Inflammatory macrophage treated with lipopolysaccharide for 1 hour (primary cell): ENCODE results near the gene NEURL1.
"Not testable (repeated sequence)": the region's sequence is repeated elsewhere in the genome, so short reads cannot be mapped to it uniquely, and the experiment has no call there.

Experiments
- DNase-seq, 2 donors: peaks; one replicate each; pipeline ENCODE4 v3.0.0-alpha.2; 2020 to 2022

The NEURL1 gene

DNA sequence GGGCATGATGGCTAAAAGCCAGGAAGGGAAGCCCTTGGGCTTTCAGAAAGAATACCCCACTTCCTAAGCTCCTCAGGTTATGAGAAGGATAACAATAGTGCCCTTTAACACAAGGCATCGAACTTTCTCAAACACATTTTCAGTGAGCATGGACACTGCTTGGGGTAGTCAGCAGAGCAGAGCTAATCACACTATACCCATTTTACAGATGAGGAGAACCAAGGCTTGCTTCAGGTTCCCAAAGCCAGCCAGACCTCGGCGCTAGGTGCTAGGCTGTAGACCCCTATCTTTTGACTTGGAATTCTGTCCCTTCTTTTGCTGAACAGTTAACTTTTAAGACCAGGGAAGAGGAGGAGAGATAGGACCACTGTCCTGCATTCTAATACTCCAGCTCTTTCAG, 1.8 kb downstream of the NEURL1 start:
- DNase-seq, result no peak

DNA sequence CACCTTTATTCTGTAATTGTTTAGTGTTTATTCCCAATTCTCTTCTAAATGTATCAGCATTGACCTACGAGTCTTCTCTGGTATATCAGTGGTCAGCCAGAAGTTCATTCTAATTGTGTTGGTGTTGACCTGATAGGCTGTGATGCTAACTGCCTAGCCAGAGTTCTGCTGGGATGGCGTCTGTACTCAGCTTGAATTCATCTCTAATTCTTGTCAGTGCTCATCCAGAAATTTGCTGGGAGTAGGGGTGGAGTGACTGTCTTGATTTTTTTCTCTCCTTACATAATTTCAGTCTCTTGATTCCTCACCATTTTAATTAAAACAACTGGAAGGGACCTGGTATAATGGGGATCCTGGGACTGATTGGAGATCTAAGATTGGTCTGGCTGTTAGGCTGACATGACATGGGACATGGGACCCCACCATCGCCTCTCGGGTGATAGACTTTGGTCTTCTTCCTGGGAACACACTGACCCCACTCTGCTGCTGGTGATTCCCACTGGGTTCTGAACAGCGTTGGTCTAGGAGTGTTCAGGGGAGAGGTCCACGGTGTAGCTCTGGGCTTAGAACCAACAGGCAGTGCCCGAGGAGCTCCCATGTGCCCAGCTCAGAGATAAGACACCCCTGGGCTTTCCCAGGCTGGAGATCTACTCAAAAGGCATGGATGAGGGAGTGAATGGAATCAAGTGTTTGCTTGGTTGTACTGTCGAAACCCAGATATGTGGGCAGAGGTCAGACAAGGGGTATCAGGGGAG, 3.8 kb downstream of the NEURL1 start:
- DNase-seq, result no peak

DNA sequence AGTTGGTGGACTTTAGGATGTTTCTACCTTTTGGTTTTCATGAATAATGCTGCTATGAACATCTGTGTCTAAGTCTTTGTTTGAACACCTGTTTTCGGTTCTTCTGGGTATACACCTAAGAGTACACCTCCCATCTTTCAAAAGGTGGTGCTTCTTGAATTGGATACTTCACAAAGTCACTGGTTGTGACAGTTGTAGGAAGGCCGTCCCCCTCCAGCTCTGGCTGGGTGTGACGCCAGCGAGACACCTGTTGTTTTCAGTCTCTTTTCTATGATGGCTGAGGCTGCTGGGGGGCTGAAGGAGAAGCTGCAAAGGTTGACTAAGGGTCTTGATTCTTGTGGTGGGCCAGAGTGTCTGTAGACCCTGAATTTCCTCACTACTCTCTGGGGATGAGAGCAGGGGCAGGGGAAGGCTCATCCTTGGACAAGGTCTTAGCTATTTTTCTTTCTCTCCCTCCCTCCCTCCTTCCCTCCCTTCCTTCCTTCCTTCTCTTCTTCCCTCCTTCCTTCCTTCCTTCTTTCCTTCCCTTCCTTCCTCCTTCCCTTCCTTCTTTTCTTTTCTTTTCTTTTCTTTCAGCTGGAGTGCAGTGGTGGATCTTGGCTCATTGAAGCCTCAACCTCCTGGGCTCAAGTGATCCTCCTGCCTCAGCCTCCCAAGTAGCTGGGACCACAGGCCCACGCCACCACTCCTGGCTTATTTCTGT, 5.6 kb downstream of the NEURL1 start:
- no peak for DNase-seq

DNA sequence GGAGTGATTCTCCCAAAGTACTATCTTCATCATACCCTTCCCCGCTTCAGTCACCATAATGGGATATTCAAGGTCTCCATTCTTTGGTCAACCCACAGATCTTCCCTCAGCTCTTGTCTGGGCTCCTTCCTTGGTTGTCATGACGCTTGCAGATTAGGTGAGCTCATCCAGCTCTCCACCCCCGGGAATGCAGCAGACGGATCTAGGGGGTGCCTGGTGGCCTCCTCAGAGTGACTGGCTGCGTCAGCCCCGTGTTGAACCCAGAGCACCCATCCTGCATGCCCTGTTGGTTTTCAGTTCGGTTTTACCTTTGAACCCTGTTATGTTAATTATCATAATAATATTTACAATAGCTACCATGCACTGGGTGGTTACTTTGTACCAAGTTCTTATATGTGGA, 6.4 kb downstream of the NEURL1 start:
- no peak for DNase-seq

DNA sequence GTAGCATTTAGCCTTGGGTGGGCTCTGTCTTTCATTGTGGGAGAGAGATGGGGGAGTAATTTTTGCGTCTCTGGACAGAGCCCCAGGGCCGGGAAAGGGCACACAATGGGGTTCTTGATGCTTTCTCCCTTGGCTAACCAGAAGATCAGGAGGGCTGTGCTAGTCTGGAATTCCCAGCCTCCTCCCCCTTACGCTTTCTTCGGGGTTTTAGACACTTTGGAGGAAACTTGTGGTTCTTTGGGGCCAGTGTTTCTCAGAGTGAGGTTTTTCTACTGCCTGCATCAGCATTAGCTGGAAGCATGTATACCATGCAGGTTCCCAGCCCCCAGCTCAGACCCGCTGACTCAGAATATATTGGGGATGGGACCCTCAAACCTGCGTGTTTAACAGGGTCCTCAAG, 7.0 kb downstream of the NEURL1 start:
- no peak for DNase-seq

DNA sequence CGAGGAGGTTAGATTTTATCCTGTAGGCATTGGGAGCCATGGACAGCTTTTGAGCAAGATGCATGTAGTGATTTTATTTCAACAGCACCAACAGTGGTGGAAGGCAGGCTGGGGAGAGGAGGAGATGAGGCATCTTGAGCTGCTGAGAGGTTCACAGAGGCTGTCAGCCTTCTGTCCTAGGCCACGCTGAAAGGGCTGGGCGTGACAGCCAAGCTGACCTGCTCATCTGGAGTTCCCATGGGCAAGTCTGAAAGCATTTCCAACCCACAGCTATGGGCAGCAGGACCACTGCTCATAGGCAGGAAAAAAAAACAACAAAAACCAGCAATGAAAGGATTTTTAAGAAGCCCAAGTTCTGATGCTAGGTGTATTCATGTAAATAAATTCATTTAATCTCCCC, 7.7 kb downstream of the NEURL1 start:
- no peak for DNase-seq

DNA sequence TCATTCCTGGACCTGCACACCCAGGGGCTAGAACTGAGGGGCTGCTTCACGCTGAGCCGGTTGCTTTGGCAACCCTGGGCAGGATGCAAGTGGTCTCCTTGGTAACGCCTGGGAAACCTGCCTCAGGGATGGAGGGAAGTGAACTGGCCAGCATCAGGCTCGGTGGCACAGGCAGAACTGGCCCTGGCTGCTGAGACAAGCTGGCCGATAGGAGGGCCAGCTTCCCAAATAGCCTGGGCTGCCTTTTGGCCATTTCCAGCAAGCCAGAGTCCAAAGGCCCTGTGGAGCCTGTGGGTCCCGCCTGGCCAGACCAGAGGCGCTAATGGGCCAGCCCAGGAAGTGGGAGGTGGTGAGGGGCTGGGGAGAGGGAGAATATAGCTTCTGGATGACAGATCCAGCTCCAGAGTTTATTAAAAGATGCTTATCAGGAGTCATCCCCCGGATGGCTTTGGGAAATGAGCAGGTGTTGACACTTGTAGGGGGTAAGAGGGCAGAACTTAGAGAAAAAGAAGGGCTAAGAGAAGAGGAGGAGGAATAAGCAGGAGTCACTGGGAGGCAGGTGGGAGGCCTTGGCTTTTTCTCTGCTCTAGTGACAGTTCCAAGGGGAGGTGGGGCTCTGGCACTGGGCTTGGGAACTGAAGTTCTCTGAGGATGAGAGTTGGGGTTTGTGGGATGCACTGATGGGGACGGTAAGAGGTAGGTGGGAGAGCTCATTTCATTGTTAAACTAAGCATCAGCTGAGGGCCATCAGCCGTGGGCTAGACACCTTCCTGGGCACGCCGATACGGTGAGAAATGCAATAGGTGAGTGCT, 9.6 kb downstream of the NEURL1 start:
- no peak for DNase-seq

DNA sequence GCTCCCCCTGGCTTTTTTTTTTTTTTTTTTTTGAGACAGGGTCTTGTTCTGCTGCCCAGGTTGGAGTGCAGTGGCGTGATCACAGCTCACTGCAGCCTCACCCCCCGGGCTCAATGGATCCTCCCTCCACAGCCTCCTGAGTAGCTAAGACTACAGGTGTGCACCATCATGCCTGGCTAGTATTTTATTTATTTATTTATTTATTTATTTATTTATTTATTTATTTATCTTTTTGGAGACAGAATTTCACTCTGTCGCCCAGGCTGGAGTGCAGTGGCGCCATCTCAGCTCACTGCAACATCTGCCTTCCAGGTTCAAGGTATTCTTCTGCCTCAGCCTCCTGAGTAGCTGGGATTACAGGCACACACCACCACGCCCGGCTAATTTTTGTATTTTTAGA, 10.3 kb downstream of the NEURL1 start:
- not testable (repeated sequence) for DNase-seq

DNA sequence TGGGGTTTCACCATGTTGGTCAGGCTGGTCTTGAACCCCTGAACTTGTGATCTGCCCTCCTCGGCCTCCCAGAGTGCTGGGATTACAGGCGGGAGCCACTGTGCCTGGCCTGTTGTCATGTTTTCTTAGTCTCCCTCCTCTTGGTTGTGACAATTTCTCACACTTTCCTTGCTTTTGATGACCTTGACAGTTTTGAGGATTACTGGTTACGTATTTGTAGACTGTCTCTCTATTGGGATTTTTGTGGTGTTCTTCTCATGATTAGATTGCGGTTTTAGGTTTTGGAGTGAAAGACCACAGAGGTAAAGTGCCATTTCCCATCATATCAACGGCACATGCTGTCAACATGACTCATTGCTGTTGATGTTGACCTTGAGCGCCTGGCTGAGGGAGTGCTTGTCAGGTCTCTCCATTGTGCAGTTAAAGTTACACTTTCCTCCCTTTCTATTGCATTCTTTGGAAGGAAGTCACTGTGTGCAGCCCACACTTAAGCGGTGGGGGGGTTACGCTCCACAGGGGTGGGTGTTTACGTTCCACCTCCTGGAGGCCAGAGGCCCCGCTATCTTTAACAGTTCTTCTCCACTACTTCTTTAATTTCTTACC, 10.8 kb downstream of the NEURL1 start:
- DNase-seq, result no peak

DNA sequence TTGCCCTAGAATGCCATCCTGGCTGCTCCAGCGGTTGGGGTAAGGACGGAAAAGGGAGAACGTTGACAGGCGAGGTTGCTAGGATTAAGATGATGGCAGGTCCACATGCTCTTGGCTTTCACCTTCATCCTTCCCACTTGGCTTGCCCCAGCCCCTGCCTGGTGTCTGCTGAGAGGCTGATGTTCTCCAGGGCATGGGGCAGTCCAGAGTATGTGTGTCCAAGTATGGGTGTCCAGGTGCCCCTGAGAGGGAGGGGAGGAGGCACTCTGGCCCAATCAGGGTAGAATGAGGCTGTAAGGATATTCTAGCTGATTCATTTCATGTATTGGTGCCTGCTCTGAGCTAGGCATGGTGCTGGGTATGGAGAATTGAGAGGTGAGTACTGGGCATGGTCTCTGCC, 12.6 kb downstream of the NEURL1 start:
- DNase-seq, result no peak

DNA sequence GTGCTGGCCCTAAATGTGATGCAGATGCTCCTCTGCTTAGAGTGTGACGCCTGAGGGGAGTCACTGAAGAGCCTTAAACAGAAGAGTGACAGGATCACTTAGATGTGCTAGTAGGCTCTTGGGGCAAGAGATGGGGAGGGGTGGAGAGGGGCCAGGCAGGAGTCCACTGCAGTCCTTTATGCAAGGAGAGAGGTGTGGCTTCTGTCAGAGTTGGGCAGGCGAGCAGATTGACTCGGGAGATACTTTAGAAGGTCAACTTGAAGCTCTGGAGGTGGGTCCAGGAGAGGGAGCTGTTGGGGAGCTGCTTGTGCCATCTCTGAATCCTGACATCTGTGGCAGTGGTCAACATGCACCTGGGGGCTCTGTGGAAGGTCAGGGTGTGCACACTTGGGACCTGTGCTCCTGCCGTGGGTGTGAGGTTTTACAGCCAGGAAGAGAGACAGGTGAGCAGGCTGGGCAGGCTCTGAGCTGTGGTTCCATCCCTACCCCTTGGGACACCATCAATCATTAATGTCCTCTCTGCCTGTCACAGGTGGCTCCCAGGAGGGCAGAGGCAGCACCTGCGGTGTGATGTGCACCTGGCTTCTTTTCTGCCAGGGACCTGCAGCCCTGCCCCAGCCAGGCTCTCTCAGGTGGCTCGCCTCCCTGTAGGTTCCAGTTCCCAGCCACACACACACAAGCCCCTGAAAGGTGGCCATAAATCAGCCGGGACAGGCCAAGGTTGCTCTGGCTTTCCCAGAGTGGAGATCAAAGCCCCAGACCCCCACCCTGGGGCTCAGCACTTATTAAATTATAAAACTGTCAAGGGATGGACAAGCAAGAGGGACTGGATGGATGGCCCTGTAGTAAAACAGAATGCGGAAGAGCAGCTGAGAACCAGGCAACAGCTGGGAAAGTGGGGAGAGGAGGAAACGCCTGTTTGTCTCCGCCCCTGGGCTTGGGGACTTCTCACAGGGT, 14.0 kb downstream of the NEURL1 start:
- DNase-seq, result no peak

DNA sequence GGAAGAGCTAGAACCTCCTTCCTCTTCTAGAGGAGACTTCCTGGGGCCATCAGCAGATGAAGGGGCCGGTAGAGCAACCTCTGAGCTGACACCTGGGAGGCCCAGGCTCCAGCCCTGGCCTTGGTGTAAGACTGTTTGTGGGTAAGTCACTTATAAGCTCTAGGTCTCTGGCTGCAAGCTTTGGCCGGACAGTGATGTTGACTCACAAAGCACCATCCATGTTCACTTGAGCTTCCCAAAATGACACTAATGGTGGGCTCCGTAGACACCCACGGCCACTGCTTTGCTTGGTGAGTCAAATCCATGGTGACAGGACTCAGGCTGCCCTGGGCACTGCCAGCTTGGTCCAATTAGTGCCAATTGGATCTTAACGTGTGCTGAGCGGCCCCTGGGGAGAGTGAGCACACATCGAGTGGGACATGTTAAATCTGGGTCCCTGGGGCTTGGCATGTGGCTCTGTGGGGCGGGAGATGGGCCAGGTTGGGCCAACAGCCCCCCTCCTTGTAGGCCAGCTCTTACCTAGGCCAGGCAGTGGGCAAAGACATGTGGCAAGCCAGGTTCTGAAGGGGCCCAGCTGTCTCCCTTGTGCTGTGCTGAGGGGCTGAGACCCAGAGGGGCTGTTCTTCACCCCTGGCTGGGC, 16.7 kb downstream of the NEURL1 start:
- no peak for DNase-seq

DNA sequence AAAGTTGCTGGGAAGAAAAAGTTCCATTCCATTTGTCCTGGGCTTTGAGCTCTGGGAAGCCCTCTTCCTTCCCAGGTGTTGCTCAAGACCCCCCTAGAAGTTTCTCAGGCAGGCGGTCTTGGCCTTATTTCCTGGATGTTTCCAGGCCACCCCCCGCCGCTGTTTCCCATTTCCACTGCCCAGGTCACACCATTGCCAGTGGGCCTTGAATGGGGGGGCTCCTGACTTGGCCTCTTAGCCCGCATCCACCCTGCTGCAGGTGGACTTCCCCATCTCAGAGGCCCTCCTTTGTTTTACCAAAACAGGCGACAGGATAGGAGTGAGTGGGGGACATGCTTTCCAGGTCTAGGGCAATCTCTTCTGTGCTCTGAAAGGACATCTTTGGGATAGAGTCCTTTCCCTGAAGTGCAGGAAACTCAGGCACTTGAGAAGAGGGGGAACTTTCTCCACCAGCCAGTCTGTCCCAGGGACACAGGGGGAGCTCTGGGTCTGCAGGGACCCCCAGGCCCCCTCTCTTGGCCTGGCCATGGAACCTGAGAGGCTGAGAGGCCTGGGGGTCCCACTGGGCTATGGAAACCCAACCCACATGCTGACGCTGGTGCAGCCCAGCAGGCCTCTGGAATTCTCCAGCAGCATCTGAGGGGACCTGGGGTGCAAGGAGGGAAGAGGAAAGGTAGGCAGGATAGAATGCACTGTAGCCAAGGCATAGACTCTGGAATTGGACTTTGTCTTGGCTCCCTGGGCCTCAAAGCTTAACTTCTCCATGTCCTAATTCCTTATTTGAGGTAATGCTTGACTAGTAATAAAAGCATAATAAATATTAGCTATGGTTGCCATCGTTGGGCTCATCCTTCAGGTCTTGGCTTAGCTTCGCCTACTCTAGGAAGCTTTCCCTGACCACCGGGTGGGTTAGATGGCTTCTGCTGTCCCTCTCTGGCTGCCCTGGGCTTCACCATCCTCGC, 17.6 kb downstream of the NEURL1 start:
- DNase-seq, result no peak

DNA sequence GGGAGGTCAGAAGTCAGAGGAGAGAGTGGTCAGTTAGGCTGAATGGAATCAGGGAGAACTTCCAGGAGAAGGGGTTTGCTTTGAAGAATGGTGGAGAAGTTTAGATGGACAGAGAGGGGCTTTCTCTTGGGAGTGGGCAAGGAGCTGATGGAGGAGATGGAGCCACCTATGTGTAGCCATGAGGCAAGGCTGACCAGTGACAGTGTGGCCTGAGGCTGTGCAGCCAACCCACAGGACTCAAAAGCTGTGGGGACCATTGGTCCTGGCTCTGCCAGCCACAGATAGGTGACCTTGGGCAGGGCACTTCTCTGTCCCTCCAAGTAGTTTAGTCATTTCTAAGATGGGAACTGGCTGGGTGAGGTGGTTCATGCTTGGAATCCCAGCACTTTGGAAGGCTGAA, 18.7 kb downstream of the NEURL1 start:
- DNase-seq, result no peak

DNA sequence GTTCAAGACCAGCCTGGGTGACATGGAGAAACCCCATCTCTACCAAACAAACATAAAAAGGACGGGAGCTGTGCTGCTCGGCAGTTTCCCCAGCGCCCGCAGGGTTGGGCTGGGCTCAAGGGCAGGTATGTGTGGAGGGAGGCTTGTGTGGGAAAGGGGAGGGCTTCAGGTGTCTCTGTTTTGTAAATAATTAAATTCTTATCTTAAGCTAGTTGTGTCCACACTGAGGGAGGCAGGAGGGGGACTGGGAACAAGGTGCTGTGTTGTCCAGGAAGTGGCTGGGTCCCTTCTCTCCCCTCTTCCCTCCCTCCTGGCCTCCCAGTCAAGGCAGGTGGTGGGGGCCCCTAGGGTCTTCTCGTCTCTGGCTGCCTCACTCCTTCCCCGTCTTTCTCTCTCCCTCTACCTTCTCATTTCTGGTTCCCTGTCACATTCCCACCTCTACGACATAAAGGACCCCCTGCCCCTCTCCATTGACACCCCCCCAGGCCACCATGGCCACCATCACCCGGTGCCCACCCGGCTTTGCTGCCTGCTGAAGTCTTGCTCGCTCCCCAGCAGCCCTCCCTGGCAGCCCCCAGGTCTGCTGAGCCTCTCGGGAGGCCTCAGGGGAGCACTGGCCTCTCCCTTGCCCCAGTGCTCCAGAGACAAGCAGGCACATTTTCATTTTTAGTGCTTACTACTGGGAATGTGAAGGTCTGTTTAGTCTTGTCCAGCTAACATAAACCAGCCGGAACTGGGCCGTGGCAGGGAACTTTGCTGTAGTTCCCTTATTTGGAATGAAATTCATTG, 19.3 kb downstream of the NEURL1 start:
- DNase-seq, result no peak

DNA sequence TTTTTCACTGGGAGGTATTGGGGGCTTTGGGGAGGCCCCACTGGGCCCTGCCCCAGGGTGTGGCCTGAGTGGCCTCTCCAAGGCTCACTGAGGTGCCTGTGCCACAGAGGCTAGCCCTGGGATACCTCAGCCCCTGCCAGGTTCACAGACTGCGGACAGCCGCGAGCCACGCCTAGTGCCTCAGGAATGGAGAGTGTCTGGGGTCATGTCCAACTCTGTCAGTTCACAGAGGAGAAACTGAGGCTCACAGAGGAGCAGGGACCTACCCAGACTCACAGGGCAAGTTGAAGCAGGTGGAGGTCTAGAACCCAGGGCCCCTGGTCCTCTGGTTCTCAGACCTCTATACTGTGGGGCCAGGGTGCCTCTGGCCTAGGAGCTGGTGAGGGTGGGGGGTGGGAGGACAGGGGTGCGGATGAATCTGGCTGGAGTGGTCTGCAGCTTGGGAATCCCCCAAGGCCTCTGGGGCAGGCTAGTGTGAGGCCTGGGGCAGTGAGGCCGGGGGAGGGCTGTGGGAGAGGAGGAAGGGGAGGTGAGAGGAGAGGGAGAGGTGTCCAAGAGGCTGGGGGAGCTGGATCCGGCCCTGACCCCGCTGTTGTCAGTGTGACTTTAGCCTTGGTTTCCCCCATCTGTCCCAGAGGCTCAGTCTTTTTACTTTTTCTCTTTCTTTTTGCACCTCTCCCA, 20.0 kb downstream of the NEURL1 start:
- no peak for DNase-seq

DNA sequence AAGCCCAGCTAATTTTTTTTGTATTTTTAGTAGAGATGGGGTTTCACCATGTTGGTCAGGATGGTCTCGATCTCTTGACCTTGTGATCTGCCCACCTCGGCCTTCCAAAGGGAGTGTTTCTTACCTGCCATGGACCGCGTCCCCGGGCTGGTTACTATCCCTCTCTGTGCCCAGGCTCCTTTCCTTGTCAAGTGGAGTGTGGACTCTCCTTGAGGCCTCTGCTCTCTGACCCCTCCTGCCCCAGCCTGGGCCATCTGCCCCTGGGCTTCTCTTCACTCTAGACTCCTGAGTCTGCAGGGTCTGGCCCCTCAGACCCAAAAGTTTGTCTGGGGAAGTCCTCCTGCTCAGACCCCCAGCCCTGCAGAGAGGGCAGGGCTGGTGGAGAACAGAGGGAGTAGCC, 20.7 kb downstream of the NEURL1 start:
- no peak for DNase-seq

DNA sequence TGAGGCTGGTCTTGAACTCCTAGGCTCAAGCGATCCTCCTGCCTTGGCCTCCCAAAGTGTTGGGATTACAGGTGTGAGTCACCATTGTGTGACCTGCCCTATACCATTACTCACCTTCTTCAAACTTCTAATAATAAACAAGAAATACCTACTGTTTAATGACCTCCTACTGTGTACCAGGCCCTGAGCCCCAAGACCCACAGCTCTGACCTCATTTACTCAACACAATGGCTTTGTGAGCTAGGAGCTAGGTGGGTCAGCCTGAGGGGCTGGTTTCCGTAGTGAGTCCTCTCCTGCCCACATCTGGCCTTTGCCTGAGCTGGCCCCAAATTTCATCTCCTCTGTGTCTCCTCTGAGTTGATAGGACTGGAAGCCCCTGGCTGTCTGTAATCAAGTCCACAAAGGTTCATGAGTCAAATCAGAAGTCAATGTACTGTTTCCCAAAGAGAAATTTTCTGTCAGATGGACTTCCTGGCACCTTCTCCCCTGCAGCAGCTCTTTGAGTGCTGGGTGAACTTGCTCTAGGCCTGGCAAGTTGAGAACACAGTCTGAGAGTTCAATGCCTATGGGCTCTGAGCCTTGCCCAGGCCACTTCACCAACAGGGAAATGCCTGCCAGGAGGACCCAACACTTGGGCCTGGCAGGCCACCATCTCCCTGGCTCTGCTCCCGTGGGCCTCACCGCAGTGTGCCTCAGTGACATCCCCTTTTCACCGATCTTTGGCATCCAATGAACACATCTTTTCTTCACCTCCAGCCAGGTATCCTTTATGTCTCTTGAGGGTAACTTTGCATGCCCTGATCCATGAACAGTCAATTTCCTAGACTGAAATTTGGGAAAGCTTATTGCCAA, 24.0 kb downstream of the NEURL1 start:
- DNase-seq, result no peak
